Esophagus squamous epithelium (tissue), 5 donors: ENCODE data around the gene NMS. TPM values are rescaled to one million over a fixed set of nuclear protein-coding genes. Genes with fewer than 3 reads are reported as not detected.

Source experiments
- DNase-seq: peaks from one replicate; lab custom pipeline; 2025; lab: John Stamatoyannopoulos, UW
- H3K27ac ChIP-seq, 4 donors: fragments of 200-600 bp; sonication (generic); one replicate each; pipeline ENCODE4 v1.5.1; 2016 to 2019; ENCODE audit warnings: mild to moderate bottlenecking in 1 of 4
- H3K27me3 ChIP-seq, 4 donors: fragments of 200-600 bp; sonication (generic); 1 replicate in 3 of 4; 2 replicates in 1 of 4; pipeline versions ENCODE4 v1.5.1 to v1.6.0; 2017 to 2021; ENCODE audit warnings: antibody characterized with exemption in 1 of 4
- H3K36me3 ChIP-seq, 3 donors: fragments of 200-600 bp; sonication (generic); one replicate each; pipeline ENCODE4 v1.5.1; 2016 to 2019
- H3K4me1 ChIP-seq, 3 donors: fragments of 200-600 bp; sonication (generic); one replicate each; pipeline ENCODE4 v1.5.1; 2017 to 2019
- H3K4me3 ChIP-seq, 4 donors: fragments of 200-600 bp; sonication (generic); 1 replicate in 3 of 4; 2 replicates in 1 of 4; pipeline ENCODE4 v1.5.1; 2016 to 2019; ENCODE audit warnings: mild to moderate bottlenecking in 2 of 4, moderate library complexity in 1 of 4
- H3K9me3 ChIP-seq, 3 donors: fragments of 200-600 bp; sonication (generic); one replicate each; pipeline ENCODE4 v1.5.1; 2016 to 2019
- CTCF ChIP-seq, 6 experiments: fragments of 450-650 bp in 4 of 6; fragments of 200-600 bp in 2 of 6; sonication (generic) in 2 of 6; IDR thresholded peaks; one replicate each; pipeline ENCODE4 v1.5.1; 2016 to 2019; ENCODE audit warnings: antibody characterized with exemption in 6 of 6, mild to moderate bottlenecking in 4 of 6, moderate library complexity in 4 of 6
- POLR2A ChIP-seq, 4 donors: fragments of 450-650 bp; IDR thresholded peaks; one replicate each; pipeline ENCODE4 v1.6.1; 2017; ENCODE audit warnings: antibody characterized with exemption in 4 of 4, mild to moderate bottlenecking in 4 of 4, moderate library complexity in 3 of 4
- WGBS, 2 donors: methylation state at CpG; one replicate each; pipeline ENCODE4 v1.1.5; 2018; 5-methylcytosine and 5-hydroxymethylcytosine counted together
- intact Hi-C: fragments of 100-400 bp; cut with DNase I; formaldehyde crosslinking; loops from one replicate; pipeline ENCODE4 v1.15.0; 2022
- total RNA-seq, 4 donors: library from RNA; depleted of rRNA; stranded (reverse); fragments of >200 nt; gene quantifications; one replicate each; pipeline ENCODE4 v1.1.0, GENCODE V29; 2016
- donor health status: DM: yes; HTN: yes; CAD: no.

NMS gene
- total RNA-seq, 4 donors from 2014 or later: not detected

GRCh38 chr2:100529900-100530299 is 59.6 kb downstream of the NMS start:
- Histone ChIP-seq H3K27me3 (no peaks in the 10 kb centered on the region), H3K4me1 (no peaks in the 10 kb centered on the region), H3K27ac (no peak overlapping the region), H3K36me3 (no peaks in the 10 kb centered on the region), H3K4me3 (no peak overlapping the region), H3K9me3 (no peaks in the 10 kb centered on the region)
- intact Hi-C loops: no loop called here
- TF ChIP-seq POLR2A (IDR thresholded peaks at IDR 0.05) (no peak), CTCF (IDR thresholded peaks at IDR 0.05) (no peak)
- 65 to 75% methylated on average over 2 to 6 of the region's 6 CpGs for WGBS, 2 donors
- DNase-seq: no peak

Other genes starting within 250 kb of the NMS start
- gene LONRF2, start 148.0 kb upstream of the NMS start, total RNA-seq: 1 to 10 TPM in 2 of 4 donors, under 1 TPM in 2; 0.42 to 6.1 (median 1.0) TPM
- gene CHST10, start 52.8 kb upstream of the NMS start, total RNA-seq: 1 to 10 TPM in 2 of 4 donors, under 1 TPM in 2; 0.53 to 7.0 (median 3.2) TPM
- 10 to 100 TPM; 22.4 to 31.5 (median 28.1) TPM for gene PDCL3, start 92.5 kb downstream of the NMS start, total RNA-seq